GM21529 (cell line): Measurements from ENCODE around the gene LRFN3.
"Not testable (repeated sequence)": the region's sequence is repeated elsewhere in the genome, so short reads cannot be mapped to it uniquely, and the experiment has no call there.

ENCODE experiments used
- ATAC-seq: cut with Tn5 transposase; IDR thresholded peaks from one replicate; pipeline ENCODE4 v1.9.1; 2021; ENCODE audit not compliant: unreplicated experiment

LRFN3 gene

DNA sequence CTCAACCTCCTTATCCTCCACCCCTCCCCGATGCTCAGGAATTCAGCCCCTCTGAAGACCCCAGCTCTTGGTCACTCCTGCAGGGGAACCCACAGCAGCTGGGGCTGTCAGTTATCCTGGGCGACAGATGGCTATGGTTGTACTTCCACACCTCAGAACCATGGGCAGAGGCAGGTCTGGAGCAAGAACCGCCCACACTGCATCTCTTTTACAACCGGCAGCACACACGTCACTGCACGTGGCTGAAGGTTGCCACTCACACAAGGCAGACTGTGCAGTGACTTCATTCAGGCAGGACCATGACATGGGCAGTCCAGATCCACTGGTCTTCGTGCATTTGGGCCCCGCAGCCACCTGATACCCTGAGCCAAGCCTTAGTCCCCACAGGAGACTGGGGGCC, 37.3 kb downstream of the LRFN3 start:
- no peak for ATAC-seq

DNA sequence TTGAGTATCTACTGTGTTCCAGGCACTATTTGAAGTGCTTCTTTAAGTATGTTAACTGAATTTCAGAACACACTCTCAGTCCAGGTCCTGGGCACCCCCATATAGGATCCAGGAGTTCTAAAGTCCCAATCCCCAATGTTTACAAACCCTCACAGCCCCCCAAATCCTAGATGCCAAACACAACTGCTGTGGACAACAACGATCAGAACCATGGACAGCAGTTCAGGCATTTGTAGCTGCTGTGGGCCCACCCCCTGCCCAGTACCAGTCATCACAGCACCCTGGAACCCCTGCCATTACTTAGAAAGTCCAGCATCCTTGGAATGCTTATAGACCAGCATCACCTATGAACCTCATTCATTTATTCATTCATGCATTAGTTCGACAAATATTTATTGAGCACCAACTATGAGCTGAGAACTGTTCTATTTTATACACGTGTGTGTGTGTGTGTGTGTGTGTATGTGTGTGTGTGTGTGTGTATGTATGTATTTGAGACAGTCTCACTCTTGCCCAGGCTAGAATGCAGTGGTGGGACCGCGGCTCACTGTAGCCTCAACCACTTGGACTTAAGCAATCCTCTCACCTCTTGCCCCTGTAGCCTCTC, 39.5 kb downstream of the LRFN3 start:
- no peak for ATAC-seq

GRCh38 chr19:35977446-35978222, 41.5 kb downstream of the LRFN3 start:
- no peak for ATAC-seq

DNA sequence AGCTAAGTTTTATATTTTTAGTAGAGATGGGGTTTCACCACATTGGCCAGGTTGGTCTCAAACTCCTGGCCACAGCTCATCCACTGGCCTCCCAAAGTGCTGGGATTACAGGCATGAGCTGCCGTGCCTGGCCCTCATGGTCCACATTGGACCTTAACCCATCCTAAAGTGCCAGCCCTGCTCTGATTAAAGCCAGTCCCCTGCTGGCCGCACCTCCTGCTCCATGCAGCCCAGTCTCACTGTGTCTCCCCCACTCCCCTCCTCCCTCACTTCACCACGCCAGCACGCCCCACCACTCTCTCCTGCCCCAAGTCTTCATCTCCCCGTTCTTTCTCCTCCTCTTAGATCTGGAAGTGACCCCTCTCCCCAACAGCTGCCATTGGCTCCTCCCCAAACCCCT, 42.1 kb downstream of the LRFN3 start:
- ATAC-seq, result no peak

DNA sequence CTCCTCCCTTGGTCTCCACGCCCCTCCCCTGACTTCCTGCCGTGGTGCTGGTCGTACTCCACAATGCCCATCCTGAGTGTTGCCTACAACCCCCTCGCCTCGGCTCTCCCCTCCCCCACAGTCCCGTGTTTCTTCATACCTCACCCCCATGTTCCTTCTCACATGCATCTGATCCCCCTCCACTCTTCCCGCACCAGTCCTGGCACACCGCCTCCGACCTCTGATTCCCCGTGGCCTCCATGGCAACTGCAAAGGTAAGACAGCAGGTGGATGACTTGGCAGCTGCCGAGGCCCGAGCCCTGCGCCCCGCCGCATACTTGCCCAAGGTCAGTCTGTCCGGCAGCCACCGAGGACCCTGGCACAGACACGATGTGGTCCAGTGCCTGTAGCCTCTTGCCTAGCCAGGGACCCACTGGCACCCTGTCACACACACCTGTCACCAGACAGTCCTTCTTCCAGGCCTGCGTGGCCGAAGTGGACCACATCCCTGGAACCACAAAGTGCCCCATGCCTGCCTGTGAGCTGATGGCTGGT, 42.7 kb downstream of the LRFN3 start:
- ATAC-seq, result no peak

DNA sequence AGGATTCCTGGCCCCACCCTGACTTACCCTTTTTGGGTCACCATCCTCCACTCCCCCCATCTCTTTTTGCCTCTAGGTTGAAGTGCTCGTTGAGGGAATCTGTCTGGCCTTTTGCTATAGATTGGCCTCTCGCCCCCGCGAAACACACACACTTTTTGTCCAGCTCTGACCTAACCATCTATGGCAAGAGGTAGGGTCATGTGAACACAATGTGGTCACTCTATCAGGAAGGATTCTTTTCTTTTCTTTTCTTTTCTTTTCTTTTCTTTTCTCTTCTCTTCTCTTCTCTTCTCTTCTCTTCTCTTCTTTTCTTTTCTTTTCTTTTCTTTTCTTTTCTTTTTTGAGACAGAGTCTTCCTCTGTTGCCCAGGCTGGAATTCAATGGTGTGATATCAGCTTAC, 44.8 kb downstream of the LRFN3 start:
- not testable (repeated sequence) for ATAC-seq

DNA sequence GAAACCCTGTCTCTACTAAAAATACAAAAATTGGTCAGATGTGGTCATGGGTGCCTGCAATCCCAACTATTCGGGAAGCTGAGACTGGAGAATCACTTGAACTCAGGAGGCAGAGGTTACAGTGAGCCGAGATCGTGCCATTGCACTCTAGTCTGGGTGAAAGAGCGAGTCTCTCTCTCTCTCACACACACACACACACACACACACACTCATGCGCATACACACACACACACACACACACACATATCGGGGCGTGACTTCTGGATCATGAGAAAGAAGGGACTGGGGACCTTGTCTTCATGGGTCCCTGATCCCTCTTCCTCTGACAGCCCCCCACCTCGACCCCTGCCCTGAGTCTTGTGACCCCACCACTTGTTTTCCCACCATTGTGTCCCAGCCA, 47.0 kb downstream of the LRFN3 start:
- ATAC-seq, result no peak

DNA sequence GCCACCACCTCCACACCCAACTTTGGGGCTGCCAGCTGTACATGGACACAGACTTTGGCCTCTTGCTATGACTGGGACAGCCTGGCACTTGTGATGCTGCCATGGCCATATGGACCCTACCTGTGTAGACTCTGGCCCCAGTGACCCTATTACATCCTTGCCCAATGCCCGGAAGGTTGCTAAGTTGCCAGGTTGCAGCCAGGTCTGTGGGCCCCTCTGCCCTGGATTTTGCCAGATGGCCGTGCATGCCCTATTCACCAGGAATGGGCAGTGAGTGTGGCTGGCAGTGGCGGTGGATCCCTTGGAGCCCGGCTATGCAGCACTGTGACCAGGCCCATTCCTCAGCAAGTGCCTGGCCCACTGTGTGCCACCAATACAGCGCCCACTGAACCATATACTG, 49.9 kb downstream of the LRFN3 start:
- no peak for ATAC-seq

- no peak for ATAC-seq
Measured at GRCh38 chr19:35986664-35987570, 50.7 kb downstream of the LRFN3 start.

DNA sequence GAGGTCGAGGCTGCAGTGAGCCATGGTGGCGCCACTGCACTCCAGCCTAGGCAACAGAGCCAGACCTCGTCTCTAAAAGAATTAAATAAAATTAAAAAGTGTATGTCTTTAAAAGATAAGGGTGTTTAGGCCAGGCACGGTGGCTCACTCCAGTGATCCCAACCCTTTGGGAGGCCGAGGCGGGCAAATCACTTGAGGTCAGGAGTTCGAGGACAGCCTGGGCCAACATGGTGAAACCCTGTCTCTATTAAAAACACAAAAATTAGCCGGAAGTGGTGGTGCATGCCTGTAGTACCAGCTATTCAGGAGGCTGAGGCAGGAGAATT, 51.4 kb downstream of the LRFN3 start:
- ATAC-seq, result no peak

GRCh38 chr19:35988824-35989223, 52.6 kb downstream of the LRFN3 start:
- no peak for ATAC-seq

DNA sequence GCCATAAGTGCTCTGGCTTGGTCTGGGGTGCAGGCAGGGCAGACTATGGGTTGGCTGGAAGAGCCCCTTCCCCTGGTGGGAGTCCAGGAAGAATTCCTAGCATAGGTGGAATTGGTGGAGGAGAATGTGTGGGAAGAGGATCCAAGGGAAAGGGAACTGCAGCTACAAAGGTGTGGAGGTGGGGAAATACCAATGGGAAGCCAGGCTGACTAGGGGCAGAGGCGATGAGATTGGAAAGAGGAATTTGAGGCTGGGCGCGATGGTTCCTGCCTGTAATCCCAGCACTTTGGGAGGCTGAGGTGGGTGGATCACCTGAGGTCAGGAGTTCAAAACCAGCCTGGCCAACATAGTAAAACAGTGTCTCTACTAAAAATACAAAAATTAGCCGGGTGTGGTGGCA, 54.0 kb downstream of the LRFN3 start:
- ATAC-seq, result no peak

DNA sequence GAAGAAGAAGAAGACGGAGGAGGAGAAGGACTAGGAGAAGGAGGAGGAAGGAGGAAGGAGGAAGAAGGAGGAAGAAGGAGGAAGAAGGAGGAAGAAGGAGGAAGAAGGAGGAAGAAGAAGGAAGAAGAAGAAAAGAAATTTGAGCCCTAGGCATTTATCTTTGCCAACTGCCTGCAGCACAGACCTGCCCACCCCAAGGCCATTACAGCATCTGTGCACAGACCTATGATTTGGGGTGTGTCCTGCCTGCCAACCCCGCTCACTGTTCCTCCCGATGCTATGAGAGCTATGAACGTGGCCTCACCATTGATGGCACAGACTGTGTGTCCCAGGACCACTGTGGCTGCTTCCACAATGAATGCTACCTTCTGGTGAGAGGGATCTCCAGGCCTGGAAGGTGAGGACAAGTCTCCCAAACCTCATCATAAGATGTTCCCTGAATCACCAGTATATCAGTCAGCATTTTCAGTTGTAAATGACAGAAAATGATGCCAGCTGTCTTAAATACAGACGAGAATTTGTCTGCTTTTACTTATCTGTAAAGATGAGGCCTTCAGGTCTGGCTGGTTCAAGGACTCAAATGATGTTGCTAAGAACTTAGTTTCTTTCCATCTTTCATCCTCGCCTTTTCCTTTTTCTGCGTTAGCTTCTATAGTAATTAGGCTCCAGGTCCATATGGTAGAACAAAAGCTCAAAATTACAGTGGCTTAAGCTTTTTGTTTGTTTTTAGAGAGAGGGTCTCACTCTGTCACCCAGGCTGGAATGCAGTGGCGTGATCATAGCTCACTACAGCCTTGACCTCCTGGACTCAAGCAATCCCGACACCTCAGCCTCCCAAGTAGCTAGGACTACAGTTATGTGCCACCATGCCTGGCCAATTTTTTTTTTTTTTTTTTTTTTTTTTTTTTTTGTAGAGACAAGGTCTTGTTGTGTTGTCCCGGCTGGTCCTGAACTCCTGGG, 54.9 kb downstream of the LRFN3 start:
- no peak for ATAC-seq

GRCh38 chr19:35991731-35992450, 55.7 kb downstream of the LRFN3 start:
- no peak for ATAC-seq

DNA sequence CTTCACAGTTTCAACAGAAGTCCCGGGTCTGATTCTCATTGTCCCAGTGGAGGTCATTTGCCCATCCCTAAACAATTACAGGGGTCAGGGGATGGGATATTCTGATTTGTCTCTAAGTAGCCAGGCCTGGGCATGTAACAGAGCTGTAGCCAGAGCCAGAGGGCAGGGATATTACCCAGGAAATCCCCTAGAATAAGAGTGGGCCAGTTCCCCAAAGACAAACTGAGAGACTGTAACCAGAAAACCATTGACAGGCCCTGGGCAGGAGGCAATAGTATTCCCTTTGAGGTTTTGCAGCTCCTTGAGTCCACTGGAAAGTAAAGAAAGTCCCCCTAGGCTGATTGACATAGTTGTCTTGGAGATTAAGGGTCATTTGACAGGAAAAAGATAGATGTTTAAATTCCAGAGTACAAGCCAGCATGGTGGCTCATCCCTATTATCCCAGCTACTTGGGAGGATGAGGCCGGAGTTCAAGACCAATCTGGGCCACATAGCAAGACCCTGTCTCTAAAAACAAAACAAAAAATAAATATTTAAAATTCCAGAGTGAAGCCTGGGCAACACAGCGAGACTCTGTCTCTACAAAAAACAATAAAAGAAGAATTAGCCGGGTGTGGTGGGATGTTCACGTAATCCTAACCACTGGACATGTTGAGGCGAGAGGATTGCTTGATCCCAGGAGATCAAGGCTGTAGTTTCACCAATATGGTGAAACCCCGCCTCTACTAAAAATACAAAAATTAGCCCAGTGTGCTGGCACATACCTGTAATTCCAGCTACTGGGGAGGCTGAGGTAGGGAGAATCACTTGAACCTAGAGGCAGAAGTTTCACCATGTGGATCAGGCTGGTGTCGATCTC, 57.0 kb downstream of the LRFN3 start:
- ATAC-seq, result no peak

DNA sequence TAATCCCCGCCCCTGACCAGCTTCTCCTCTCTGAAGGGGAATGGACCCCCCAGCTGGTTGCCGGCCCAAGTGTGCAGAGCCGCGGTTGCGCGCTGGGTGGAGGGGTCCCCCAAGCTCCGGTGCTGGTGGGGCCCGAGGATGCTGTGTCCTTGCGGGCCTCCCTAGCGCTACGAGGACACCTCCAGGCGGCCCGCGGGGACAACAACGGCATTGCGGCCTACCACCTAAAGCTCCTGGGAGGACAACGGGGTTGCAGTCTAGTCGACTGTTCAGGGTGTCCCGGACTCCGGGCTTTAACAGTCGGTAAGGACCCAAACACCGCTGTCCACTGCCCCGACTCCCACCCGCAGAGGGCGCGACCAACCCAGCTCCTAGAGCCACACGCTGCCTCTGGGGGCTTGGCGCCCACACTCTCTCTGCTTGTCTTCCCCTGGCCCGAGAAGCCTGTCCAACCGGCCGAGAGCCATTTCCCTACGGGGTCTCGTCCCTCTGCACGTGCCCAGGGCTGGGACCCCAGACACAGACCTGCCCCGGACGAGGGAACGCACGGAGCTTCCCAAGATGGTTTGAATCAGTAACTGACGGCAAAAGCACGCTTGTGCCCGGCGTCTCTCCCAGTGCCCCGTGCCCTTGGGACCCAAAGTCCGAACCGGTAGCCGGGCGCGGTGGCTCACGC, 57.9 kb downstream of the LRFN3 start:
- no peak for ATAC-seq
